Suprapubic skin (tissue), 4 donors: ENCODE measurements around the gene PLEKHF1. TPM values are rescaled to one million over a fixed set of nuclear protein-coding genes. Genes with fewer than 3 reads are reported as not detected.
"Not testable (repeated sequence)": the region's sequence is repeated elsewhere in the genome, so short reads cannot be mapped to it uniquely, and the experiment has no call there.

ENCODE experiments used
- DNase-seq, 2 donors: peaks; one replicate each; pipeline ENCODE4 v3.0.0-alpha.2; 2019; ENCODE audit warnings: low spot score in 2 of 2
- H3K27ac ChIP-seq: fragments of 200-600 bp; sonication (generic); one replicate; pipeline ENCODE4 v1.5.1; 2019
- H3K27me3 ChIP-seq: fragments of 200-600 bp; sonication (generic); one replicate; pipeline ENCODE4 v1.5.1; 2019
- H3K36me3 ChIP-seq: fragments of 200-600 bp; sonication (generic); one replicate; pipeline ENCODE4 v1.5.1; 2019
- H3K4me1 ChIP-seq: fragments of 200-600 bp; sonication (generic); one replicate; pipeline ENCODE4 v1.5.1; 2019
- H3K4me3 ChIP-seq: fragments of 200-600 bp; sonication (generic); one replicate; pipeline ENCODE4 v1.5.1; 2019; ENCODE audit warnings: mild to moderate bottlenecking
- H3K9me3 ChIP-seq: fragments of 200-600 bp; sonication (generic); one replicate; pipeline ENCODE4 v1.5.1; 2019
- EP300 ChIP-seq: sonication (generic); formaldehyde crosslinking; IDR thresholded peaks from one replicate; pipeline ENCODE4 v1.6.1; 2017; ENCODE audit warnings: antibody characterized with exemption
- POLR2A ChIP-seq, 2 donors: fragments of 450-650 bp; IDR thresholded peaks; one replicate each; pipeline ENCODE4 v1.6.1; 2017; ENCODE audit warnings: antibody characterized with exemption in 2 of 2, mild to moderate bottlenecking in 2 of 2, moderate library complexity in 2 of 2
- POLR2AphosphoS5 ChIP-seq, 3 donors: sonication (generic); formaldehyde crosslinking; IDR thresholded peaks; one replicate each; pipeline ENCODE4 v1.6.1; 2017; ENCODE audit warnings: antibody characterized with exemption in 3 of 3
- WGBS: methylation state at CpG from one replicate; pipeline ENCODE4 v1.1.5; 2018; 5-methylcytosine and 5-hydroxymethylcytosine counted together
- total RNA-seq, 4 donors: library from RNA; depleted of rRNA; stranded (reverse); fragments of >200 nt; gene quantifications; one replicate each; pipeline ENCODE4 v1.1.0, GENCODE V29; 2016
- TF ChIP-seq, protein P1 (sequence below), 2 donors: fragments of 200-600 bp in 1 of 2; fragments of 450-650 bp in 1 of 2; sonication (generic) in 1 of 2; IDR thresholded peaks; one replicate each; pipeline ENCODE4 v1.5.1; 2016 to 2019; ENCODE audit warnings: antibody characterized with exemption in 2 of 2, mild to moderate bottlenecking in 1 of 2, moderate library complexity in 1 of 2

PLEKHF1 gene
- total RNA-seq, 4 donors from 2014 or later: 4.5 to 18.8 (median 9.7) TPM

DNA sequence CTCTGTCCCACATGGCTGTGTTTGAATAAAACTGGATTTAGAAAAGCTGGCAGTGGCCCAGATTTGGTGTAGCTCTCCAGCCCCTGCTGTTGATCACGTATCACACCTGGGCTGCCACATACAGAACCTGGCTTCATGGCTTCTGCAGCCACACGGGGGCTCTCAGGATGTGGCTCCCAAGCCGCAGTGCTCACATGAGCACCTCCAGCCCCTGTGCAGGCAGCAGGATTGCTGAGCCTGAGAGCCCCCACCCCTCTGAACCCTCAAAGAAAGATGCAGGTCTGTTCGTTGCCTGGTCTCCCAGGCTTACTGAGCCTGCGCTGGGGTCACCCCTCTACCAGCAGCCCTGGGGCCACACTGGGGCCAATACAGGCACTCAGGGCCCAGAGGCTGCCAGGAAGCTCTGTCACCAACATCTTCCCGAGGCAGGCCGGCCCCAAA, 2.7 kb downstream of the PLEKHF1 start:
- TF ChIP-seq POLR2A (IDR thresholded peaks at IDR 0.05): no peak
- TF ChIP-seq, protein P1, sequence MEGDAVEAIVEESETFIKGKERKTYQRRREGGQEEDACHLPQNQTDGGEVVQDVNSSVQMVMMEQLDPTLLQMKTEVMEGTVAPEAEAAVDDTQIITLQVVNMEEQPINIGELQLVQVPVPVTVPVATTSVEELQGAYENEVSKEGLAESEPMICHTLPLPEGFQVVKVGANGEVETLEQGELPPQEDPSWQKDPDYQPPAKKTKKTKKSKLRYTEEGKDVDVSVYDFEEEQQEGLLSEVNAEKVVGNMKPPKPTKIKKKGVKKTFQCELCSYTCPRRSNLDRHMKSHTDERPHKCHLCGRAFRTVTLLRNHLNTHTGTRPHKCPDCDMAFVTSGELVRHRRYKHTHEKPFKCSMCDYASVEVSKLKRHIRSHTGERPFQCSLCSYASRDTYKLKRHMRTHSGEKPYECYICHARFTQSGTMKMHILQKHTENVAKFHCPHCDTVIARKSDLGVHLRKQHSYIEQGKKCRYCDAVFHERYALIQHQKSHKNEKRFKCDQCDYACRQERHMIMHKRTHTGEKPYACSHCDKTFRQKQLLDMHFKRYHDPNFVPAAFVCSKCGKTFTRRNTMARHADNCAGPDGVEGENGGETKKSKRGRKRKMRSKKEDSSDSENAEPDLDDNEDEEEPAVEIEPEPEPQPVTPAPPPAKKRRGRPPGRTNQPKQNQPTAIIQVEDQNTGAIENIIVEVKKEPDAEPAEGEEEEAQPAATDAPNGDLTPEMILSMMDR (IDR thresholded peaks at IDR 0.05): no peak
- TF ChIP-seq POLR2AphosphoS5 (IDR thresholded peaks at IDR 0.05): no peak
- TF ChIP-seq EP300: no peak
- no peaks in the 10 kb centered on the region for H3K36me3 ChIP-seq
- WGBS: 60% methylated on average over 1 of the region's 7 CpGs
- H3K9me3 ChIP-seq: no peaks in the 10 kb centered on the region
- H3K27me3 ChIP-seq: no peaks in the 10 kb centered on the region
- H3K27ac ChIP-seq: peak overlapping the region; percentile 6
- no peak for DNase-seq
- peaks cover 83% of the 10 kb centered on the region for H3K4me1 ChIP-seq
- no peak overlapping the region for H3K4me3 ChIP-seq

DNA sequence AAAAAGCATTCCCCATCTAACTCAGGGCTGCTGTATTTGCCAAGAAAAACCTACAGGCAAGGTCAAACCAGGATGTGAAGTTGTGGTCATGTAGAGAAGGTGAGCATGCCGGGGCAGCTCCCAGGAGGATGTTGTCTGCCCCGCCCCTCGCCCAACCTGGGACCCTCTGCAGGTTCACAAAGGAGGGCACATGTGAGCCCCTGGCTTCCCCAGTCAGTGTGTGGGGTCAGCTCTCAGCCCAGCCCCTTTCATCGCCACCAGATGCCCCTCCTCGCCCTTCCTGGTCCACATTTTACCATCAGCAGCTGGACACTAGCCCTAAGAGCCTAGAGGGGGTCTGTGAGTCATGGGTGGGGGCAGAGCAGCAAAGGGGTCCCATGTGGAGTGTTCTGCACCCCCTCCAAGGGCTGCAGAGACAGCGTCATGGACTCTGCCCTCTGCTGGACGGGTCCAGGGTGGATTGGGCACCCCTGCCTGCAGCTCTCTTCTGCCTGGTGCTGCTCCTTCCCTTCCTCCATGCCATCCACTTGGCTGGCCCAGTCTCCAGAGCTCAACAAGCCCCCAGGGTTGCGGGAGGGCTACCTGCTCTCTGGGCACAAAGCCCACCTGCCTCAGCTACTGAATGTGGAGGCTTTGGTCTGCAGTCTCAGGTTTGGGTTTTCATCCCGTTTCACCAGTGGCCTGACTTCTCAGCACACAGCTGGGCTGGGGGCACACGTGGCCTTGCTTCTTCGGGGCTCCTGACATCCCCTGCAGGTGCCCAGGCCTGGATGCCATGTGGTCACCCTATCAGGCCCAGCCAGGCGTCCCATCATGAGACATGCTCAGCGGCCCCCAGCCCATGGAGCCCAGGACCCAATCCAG, 3.7 kb downstream of the PLEKHF1 start:
- H3K4me1 ChIP-seq: peaks cover 80% of the 10 kb centered on the region
- no peak overlapping the region for H3K4me3 ChIP-seq
- TF ChIP-seq POLR2A (IDR thresholded peaks at IDR 0.05) (no peak), POLR2AphosphoS5 (IDR thresholded peaks at IDR 0.05) (no peak), EP300 (no peak)
- TF ChIP-seq, protein P1 (IDR thresholded peaks at IDR 0.05): no peak
- no peaks in the 10 kb centered on the region for H3K27me3 ChIP-seq
- H3K27ac ChIP-seq: peak overlapping the region; percentile 7
- no peak for DNase-seq
- WGBS: 82% methylated on average over 13 of the region's 13 CpGs
- H3K36me3 ChIP-seq: peaks cover 4% of the 10 kb centered on the region
- H3K9me3 ChIP-seq: no peaks in the 10 kb centered on the region

DNA sequence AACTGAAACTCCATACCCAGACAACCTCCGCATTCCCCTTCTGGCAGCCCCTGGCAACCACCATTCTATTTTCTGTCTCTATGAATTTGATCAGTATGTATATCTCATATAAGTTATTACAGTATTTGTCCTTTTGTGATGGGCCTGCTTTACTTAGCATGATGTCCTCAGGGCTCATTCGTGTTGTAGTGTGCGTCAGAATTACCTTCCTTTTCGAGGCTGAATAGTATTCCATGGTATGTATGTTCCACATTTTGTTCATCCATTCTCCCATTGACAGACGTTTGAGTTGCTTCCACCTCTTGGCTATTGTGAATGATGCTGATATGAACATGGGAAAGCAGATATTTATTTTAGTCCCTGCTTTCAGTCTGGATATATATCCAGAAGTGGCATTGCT, 5.0 kb downstream of the PLEKHF1 start:
- DNase-seq: no peak
- Histone ChIP-seq H3K9me3 (no peaks in the 10 kb centered on the region), H3K27ac (no peak overlapping the region), H3K36me3 (peaks cover 17% of the 10 kb centered on the region), H3K4me1 (peaks cover 74% of the 10 kb centered on the region), H3K4me3 (no peak overlapping the region), H3K27me3 (no peaks in the 10 kb centered on the region)
- 93% methylated on average over 5 of the region's 5 CpGs for WGBS
- no peak for TF ChIP-seq POLR2AphosphoS5 (IDR thresholded peaks at IDR 0.05)
- TF ChIP-seq EP300: no peak
- TF ChIP-seq, protein P1 (IDR thresholded peaks at IDR 0.05): no peak
- no peak for TF ChIP-seq POLR2A (IDR thresholded peaks at IDR 0.05)

DNA sequence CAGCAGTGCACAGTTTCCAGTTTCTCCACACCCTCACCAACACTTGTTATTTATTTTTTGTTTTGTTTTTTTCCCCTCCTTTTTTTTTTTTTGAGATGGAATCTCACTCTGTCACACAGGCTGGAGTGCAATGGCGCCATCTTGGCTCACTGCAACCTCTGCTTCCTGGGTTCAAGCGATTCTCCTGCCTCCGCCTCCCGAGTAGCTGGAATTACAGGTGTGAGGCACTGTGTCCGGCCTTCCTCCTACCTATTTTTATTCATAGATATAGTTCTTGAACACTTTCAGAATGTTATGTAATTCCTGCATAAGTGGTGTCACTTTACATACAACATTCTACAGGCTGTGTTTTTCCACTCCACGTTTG, 5.7 kb downstream of the PLEKHF1 start:
- Histone ChIP-seq H3K36me3 (peaks cover 24% of the 10 kb centered on the region), H3K4me1 (peaks cover 75% of the 10 kb centered on the region)
- not testable (repeated sequence) for DNase-seq, H3K4me3 ChIP-seq, H3K27ac ChIP-seq, H3K27me3 ChIP-seq, H3K9me3 ChIP-seq
- 59% methylated on average over 6 of the region's 6 CpGs for WGBS

DNA sequence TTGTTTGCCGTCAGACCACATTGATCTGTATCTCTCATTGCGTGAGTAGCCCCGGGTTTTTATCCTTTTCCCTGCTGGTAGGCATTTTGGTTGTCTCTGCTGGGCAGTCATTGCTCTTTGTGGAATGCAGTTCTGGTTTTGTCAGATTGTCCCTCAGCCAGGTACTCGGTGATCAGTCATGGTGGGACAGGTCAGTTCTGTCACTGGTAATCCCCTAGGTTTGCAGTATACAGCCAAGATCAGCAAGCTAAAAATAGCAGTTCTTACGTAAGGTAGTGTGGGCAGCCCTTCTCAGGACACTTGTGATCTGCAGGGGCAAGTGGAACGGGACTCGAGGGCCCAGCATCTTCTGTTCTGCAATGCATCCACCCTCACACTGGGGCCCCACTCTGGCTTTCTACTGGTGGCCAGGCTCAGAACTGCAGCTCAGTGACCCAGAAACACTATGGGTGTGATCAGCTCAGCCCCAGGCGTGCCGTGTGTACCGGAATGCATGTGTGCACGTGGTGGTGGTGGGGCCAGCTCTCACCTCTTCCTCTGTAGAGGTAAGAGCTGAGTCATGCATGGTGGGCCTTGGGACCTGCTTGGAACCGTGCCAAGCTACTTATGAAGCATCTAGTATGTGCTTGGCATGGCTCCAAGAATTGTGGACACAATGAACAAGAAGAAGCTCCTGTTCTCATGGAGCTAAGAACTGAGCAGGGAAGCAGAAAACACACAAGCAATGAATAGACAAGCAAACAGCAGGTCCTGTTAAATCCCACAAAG, 6.3 kb downstream of the PLEKHF1 start:
- DNase-seq: no peak
- H3K27me3 ChIP-seq: no peaks in the 10 kb centered on the region
- peak overlapping the region; percentile 3 for H3K27ac ChIP-seq
- H3K4me3 ChIP-seq: no peak overlapping the region
- H3K9me3 ChIP-seq: no peaks in the 10 kb centered on the region
- no peak for TF ChIP-seq POLR2A (IDR thresholded peaks at IDR 0.05)
- TF ChIP-seq EP300: no peak
- peak in 1 of 3 donors; percentile 37 for TF ChIP-seq POLR2AphosphoS5 (IDR thresholded peaks at IDR 0.05)
- TF ChIP-seq, protein P1 (IDR thresholded peaks at IDR 0.05): peak; percentile 33 to 36
- peaks cover 24% of the 10 kb centered on the region for H3K36me3 ChIP-seq
- peaks cover 75% of the 10 kb centered on the region for H3K4me1 ChIP-seq
- WGBS: 40% methylated on average over 10 of the region's 12 CpGs
